SK-N-MC (cell line): ENCODE results near the gene GLTPD2.
"Not testable (repeated sequence)": the region's sequence is repeated elsewhere in the genome, so short reads cannot be mapped to it uniquely, and the experiment has no call there.

ENCODE experiments used
- DNase-seq: peaks from one replicate; pipeline ENCODE4 v3.0.0-alpha.2; 2011; ENCODE audit warnings: low read depth, low spot score
- H3K27ac ChIP-seq: fragments of 200-600 bp; sonication (generic); 2 replicates; pipeline ENCODE4 v1.5.1; 2016; ENCODE audit warnings: mixed run types
- H3K36me3 ChIP-seq: fragments of 200-600 bp; sonication (generic); 2 replicates; pipeline ENCODE4 v1.6.1; 2017; ENCODE audit warnings: antibody characterized with exemption, low read length, mixed read lengths; ENCODE audit not compliant: insufficient read depth
- H3K4me3 ChIP-seq: fragments of 200-600 bp; sonication (generic); 2 replicates; pipeline ENCODE4 v1.5.1; 2016
- H3K9ac ChIP-seq: fragments of 200-600 bp; sonication (generic); 2 replicates; pipeline ENCODE4 v1.8.0; 2017; ENCODE audit warnings: mixed run types, mixed read lengths; ENCODE audit not compliant: insufficient read length
- H3K9me3 ChIP-seq: fragments of 200-600 bp; sonication (generic); 2 replicates; pipeline ENCODE4 v1.6.1; 2017; ENCODE audit warnings: low read depth, mild to moderate bottlenecking, antibody characterized with exemption, low read length, moderate library complexity, mixed read lengths
- EZH2 ChIP-seq: fragments of 200-600 bp; sonication (generic); IDR thresholded peaks from one replicate; pipeline ENCODE4 v1.6.1; 2017; ENCODE audit warnings: antibody characterized with exemption
- FOXP2 ChIP-seq: optimal IDR thresholded peaks from 2 replicates; pipeline ENCODE3; 2011; ENCODE audit warnings: mild to moderate bottlenecking, moderate library complexity; ENCODE audit not compliant: insufficient read depth; ENCODE audit errors: extremely low read length, control extremely low read depth
- POLR2AphosphoS5 ChIP-seq: IDR thresholded peaks from 2 replicates; pipeline ENCODE4 v1.6.1; 2012; ENCODE audit warnings: mild to moderate bottlenecking, low read depth, low read length, borderline replicate concordance

GLTPD2 gene

GRCh38 chr17:4827399-4827798 lies 38.6 kb downstream of the GLTPD2 start:
- H3K9ac ChIP-seq, result no peak overlapping the region
- H3K9me3 ChIP-seq, result no peaks in the 10 kb centered on the region
- H3K4me3 ChIP-seq, result no peak overlapping the region
- H3K27ac ChIP-seq, result no peak overlapping the region
- DNase-seq, result no peak
- H3K36me3 ChIP-seq, result no peaks in the 10 kb centered on the region
- TF ChIP-seq EZH2 (no peak), FOXP2 (no peak), POLR2AphosphoS5 (no peak)

- not testable (repeated sequence) for H3K9me3 ChIP-seq, DNase-seq, H3K36me3 ChIP-seq
- H3K4me3 ChIP-seq, result peak overlapping the region; percentile 89
- peak overlapping the region; percentile 83 for H3K9ac ChIP-seq
- H3K27ac ChIP-seq, result peak overlapping the region; percentile 77
Measured at GRCh38 chr17:4832829-4833177, 44.0 kb downstream of the GLTPD2 start.

GRCh38 chr17:4833178-4833940 lies 44.6 kb downstream of the GLTPD2 start, which contains the start of gene MINK1:
Gene MINK1 (plus strand): TSS chr17:4833340. CDS start chr17:4833584, 244 bp downstream.
- TF ChIP-seq POLR2AphosphoS5 (peak; percentile 62; the same call in 1 of the 2 replicates), FOXP2 (no peak)
- peak within 1 kb of the TSS; percentile 89 for H3K4me3 ChIP-seq
- peak within 1 kb of the TSS; percentile 77 for H3K27ac ChIP-seq
- H3K36me3 ChIP-seq, result peaks cover 7% of the 10 kb centered on the region; the same call in 1 of the 2 replicates
- DNase-seq, result no peak
- no peaks in the 10 kb centered on the region for H3K9me3 ChIP-seq
- H3K9ac ChIP-seq, result peak within 1 kb of the TSS; percentile 83

GRCh38 chr17:4833941-4834680 lies 45.3 kb downstream of the GLTPD2 start:
- peaks cover 7% of the 10 kb centered on the region; the same call in 1 of the 2 replicates for H3K36me3 ChIP-seq
- H3K4me3 ChIP-seq, result peak overlapping the region; percentile 89
- peak overlapping the region; percentile 83 for H3K9ac ChIP-seq
- no peak for DNase-seq
- no peaks in the 10 kb centered on the region for H3K9me3 ChIP-seq
- H3K27ac ChIP-seq, result no peak overlapping the region; the same call in 1 of the 2 replicates
- TF ChIP-seq POLR2AphosphoS5, result no peak
- TF ChIP-seq EZH2, result no peak
- no peak for TF ChIP-seq FOXP2

GRCh38 chr17:4834681-4835020 lies 45.9 kb downstream of the GLTPD2 start:
- Histone ChIP-seq H3K27ac (no peak overlapping the region; the same call in 1 of the 2 replicates), H3K4me3 (peak overlapping the region; percentile 89), H3K36me3 (peaks cover 7% of the 10 kb centered on the region; the same call in 1 of the 2 replicates), H3K9ac (peak overlapping the region; percentile 83), H3K9me3 (no peaks in the 10 kb centered on the region)
- TF ChIP-seq EZH2 (no peak), POLR2AphosphoS5 (no peak), FOXP2 (no peak)
- DNase-seq, result no peak

- no peak for DNase-seq
- peaks cover 7% of the 10 kb centered on the region; the same call in 1 of the 2 replicates for H3K36me3 ChIP-seq
- H3K27ac ChIP-seq, result no peak overlapping the region
- H3K9me3 ChIP-seq, result no peaks in the 10 kb centered on the region
- TF ChIP-seq FOXP2, result no peak
- TF ChIP-seq EZH2, result no peak
- no peak for TF ChIP-seq POLR2AphosphoS5
- no peak overlapping the region for H3K9ac ChIP-seq
- H3K4me3 ChIP-seq, result no peak overlapping the region
Measured at GRCh38 chr17:4836221-4836620, 47.5 kb downstream of the GLTPD2 start.

- H3K36me3 ChIP-seq, result peaks cover 7% of the 10 kb centered on the region; the same call in 1 of the 2 replicates
- no peak overlapping the region for H3K4me3 ChIP-seq
- DNase-seq, result no peak
- H3K27ac ChIP-seq, result no peak overlapping the region
- TF ChIP-seq POLR2AphosphoS5, result no peak
- no peak for TF ChIP-seq EZH2
- no peak for TF ChIP-seq FOXP2
- H3K9me3 ChIP-seq, result no peaks in the 10 kb centered on the region
- peak overlapping the region; percentile 33 for H3K9ac ChIP-seq
Measured at GRCh38 chr17:4837471-4838308, 48.9 kb downstream of the GLTPD2 start.

GRCh38 chr17:4838309-4838785 lies 49.6 kb downstream of the GLTPD2 start:
- no peak for DNase-seq
- peaks cover 7% of the 10 kb centered on the region; the same call in 1 of the 2 replicates for H3K36me3 ChIP-seq
- TF ChIP-seq FOXP2 (no peak), POLR2AphosphoS5 (no peak), EZH2 (no peak)
- H3K9ac ChIP-seq, result no peak overlapping the region
- H3K27ac ChIP-seq, result no peak overlapping the region
- H3K9me3 ChIP-seq, result no peaks in the 10 kb centered on the region
- H3K4me3 ChIP-seq, result no peak overlapping the region
